Nephron progenitor cell (in vitro differentiated cells): ENCODE data around the gene PIK3R6.

ENCODE experiments used
- DNase-seq: peaks from one replicate; pipeline ENCODE4 v3.0.0; 2021
- H3K27ac Mint-ChIP-seq: 2 replicates; pipeline ENCODE4 v1.8.0; 2021; ENCODE audit warnings: mild to moderate bottlenecking, moderate library complexity, mixed read lengths
- H3K27me3 Mint-ChIP-seq: 2 replicates; pipeline ENCODE4 v1.8.0; 2021; ENCODE audit warnings: mild to moderate bottlenecking, low read depth, mixed read lengths; ENCODE audit not compliant: poor library complexity
- H3K36me3 Mint-ChIP-seq: 2 replicates; pipeline ENCODE4 v1.8.0; 2021; ENCODE audit warnings: low read depth, mixed read lengths
- H3K4me1 Mint-ChIP-seq: 2 replicates; pipeline ENCODE4 v1.8.0; 2021; ENCODE audit warnings: mixed read lengths
- H3K4me3 Mint-ChIP-seq: 2 replicates; pipeline ENCODE4 v1.8.0; 2021; ENCODE audit warnings: mild to moderate bottlenecking, moderate library complexity, mixed read lengths
- H3K9me3 Mint-ChIP-seq: 2 replicates; pipeline ENCODE4 v1.8.0; 2021; ENCODE audit warnings: mild to moderate bottlenecking, moderate library complexity, mixed read lengths
- TF ChIP-seq, protein P1 (sequence below): fragments of 200-600 bp; sonication (generic); IDR thresholded peaks from 2 replicates; pipeline ENCODE4 v1.5.0; 2021; ENCODE audit warnings: antibody characterized with exemption

PIK3R6 gene, protein sequence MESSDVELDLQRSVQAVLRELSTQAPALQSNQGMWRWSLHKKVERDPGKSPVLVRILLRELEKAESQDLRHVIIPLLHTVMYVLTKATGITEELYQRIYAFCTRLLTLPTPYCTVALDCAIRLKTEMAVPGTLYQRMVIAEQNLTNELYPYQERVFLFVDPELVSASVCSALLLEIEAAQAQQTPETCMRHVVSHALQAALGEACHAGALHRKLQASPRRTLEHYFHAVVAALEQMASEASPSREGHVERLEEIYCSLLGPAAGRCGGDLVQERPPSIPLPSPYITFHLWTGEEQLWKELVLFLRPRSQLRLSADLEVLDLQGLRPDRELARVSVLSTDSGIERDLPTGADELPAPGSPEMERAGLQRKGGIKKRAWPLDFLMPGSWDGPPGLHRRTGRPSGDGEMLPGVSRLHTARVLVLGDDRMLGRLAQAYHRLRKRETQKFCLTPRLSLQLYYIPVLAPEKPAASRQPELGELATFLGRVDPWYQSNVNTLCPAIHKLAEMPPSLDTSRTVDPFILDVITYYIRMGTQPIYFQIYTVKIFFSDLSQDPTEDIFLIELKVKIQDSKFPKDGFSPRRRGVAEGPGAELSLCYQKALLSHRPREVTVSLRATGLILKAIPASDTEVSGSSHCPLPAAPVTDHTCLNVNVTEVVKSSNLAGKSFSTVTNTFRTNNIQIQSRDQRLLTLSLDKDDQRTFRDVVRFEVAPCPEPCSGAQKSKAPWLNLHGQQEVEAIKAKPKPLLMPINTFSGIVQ

DNA sequence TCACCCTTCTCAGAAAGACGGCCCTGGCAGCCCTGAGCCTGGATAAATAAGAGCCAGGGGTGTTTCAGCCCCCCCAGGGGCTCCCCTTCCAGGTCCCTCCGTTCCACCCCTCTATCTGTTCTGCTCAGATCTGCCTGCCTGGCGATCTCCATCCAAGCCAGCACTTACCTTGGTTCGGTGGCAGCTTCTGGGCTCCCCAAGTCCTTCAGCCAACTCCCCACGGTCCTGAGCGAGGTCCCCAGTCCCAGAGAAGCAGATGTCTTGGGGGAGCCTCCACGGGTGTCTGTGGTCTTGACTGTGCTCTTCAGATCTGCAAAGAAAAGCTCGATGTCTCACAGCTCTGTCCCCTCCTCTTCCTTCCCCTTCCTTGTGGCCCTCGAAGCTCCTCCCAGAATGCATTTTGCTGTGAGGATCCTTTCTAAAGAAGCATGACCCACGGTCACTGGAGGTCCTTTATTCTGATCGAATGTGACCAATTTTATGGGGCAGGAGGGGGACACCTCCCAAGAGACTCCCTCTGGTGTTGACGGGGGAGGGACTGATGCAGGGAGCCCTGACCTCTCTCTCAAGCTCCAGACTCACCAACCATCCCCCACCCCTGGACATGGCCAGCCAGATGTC lies at the start of gene PIK3R6:
Gene PIK3R6, minus strand, starts transcription at position 314 of the 621 bp plus-strand sequence. CDS start 17,880 bp downstream, outside the sequence.
- no peak within 1 kb of the TSS for H3K4me3 Mint-ChIP-seq
- H3K27ac Mint-ChIP-seq: no peak within 1 kb of the TSS

DNA sequence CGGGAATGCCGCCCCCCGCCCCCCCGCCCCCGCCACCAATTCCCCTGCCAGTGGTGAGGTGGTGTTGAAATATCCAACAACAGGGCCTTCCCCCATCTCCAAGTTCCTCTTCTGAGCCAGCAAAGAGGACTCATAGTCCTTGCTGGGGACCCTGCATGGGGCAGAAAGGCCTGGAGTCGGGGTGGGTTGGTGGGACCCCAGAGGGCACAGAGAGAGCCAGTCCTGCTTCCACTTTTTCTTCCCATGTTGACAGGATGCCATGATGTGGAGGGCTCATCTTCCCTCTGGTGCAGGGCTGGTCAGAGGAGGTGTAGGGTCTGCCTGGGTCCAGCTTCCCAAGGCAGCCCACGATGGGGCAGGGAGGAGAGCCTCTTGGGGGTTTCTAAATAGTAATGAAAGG lies 49.0 kb upstream of the PIK3R6 start:
- no peaks in the 10 kb centered on the region for H3K36me3 Mint-ChIP-seq
- TF ChIP-seq, protein P1, sequence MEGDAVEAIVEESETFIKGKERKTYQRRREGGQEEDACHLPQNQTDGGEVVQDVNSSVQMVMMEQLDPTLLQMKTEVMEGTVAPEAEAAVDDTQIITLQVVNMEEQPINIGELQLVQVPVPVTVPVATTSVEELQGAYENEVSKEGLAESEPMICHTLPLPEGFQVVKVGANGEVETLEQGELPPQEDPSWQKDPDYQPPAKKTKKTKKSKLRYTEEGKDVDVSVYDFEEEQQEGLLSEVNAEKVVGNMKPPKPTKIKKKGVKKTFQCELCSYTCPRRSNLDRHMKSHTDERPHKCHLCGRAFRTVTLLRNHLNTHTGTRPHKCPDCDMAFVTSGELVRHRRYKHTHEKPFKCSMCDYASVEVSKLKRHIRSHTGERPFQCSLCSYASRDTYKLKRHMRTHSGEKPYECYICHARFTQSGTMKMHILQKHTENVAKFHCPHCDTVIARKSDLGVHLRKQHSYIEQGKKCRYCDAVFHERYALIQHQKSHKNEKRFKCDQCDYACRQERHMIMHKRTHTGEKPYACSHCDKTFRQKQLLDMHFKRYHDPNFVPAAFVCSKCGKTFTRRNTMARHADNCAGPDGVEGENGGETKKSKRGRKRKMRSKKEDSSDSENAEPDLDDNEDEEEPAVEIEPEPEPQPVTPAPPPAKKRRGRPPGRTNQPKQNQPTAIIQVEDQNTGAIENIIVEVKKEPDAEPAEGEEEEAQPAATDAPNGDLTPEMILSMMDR: no peak
- no peak for DNase-seq
- H3K4me3 Mint-ChIP-seq: no peak overlapping the region
- H3K27ac Mint-ChIP-seq: no peak overlapping the region
- H3K9me3 Mint-ChIP-seq: peaks cover 30% of the 10 kb centered on the region
- peaks cover 5% of the 10 kb centered on the region for H3K4me1 Mint-ChIP-seq
- H3K27me3 Mint-ChIP-seq: peaks cover 19% of the 10 kb centered on the region

More for the DNA sequence above, at the start of gene PIK3R6:
- TF ChIP-seq, protein P1: no peak
- peaks cover 21% of the 10 kb centered on the region for H3K4me1 Mint-ChIP-seq
- peaks cover 15% of the 10 kb centered on the region for H3K27me3 Mint-ChIP-seq
- no peaks in the 10 kb centered on the region for H3K36me3 Mint-ChIP-seq
- H3K9me3 Mint-ChIP-seq: peaks cover 3% of the 10 kb centered on the region
- no peak for DNase-seq

DNA sequence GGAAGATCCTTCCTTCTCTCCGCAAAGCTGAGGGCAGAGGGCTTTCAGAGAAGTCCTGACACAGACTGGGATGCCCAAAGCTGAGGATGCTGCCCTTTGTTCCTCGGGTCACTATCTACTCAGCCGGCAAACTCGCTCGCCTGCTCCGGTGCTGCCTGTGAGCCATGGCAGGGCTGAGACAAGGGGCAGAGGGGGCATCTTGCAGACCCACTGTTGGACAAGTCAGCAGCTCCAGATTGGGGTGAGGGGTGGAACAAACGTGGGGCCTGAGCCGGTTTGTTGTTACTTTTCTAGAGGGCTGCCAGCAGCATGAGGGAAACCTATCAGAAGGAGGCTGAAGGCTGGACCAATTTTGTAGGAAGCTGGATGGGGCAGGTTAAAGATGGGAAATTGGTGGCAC lies 47.1 kb upstream of the PIK3R6 start:
- TF ChIP-seq, protein P1: no peak
- no peak overlapping the region for H3K4me3 Mint-ChIP-seq
- DNase-seq: no peak

DNA sequence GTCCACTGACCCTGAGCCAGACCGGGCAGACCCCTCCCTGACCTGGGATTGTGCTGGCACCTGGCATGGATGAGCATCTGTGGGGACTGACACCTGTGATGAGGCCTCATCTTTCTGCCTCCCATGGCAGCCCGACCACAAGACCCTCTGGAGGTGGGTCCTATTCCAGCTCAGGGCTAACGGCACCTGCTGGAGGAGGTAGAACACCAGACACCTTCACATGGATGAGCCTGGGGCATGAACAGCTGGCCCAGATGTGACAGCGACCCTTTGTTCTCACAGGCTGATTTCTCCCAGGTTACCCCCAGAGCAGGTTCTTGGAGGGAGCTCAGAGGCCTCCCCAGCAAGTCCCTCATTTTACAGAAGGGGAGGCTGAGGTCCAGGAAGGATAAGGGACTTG lies 46.4 kb upstream of the PIK3R6 start:
- Mint-ChIP-seq H3K4me1 (peaks cover 5% of the 10 kb centered on the region), H3K27ac (no peak overlapping the region), H3K27me3 (peaks cover 28% of the 10 kb centered on the region), H3K36me3 (no peaks in the 10 kb centered on the region), H3K4me3 (no peak overlapping the region), H3K9me3 (peaks cover 23% of the 10 kb centered on the region)
- no peak for DNase-seq
- TF ChIP-seq, protein P1: no peak

More for the DNA sequence above, 47.1 kb upstream of the PIK3R6 start:
- H3K36me3 Mint-ChIP-seq: no peaks in the 10 kb centered on the region
- H3K27ac Mint-ChIP-seq: no peak overlapping the region
- H3K9me3 Mint-ChIP-seq: peaks cover 29% of the 10 kb centered on the region
- H3K27me3 Mint-ChIP-seq: peaks cover 24% of the 10 kb centered on the region
- H3K4me1 Mint-ChIP-seq: peaks cover 5% of the 10 kb centered on the region

DNA sequence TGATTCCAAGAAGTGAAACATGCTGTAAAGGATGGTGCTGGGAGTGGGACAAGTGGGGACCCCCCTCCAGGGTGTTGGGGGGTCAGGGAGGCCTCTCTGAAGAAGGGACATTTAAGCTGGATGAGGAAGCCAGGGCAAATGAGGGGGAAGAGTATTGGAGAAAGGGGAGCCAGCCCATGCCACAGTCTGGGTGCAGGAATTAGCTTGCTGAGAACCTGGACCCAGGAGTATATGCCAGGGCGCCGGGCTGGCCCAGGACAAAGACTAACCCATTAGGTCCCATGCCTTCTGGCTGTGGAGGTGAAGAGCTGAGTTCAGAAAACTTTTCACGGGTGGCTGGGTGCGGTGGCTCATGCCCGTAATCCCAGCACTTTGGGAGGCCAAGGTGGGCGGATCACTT lies 45.6 kb upstream of the PIK3R6 start:
- TF ChIP-seq, protein P1: no peak
- Mint-ChIP-seq H3K4me3 (no peak overlapping the region), H3K27me3 (peaks cover 32% of the 10 kb centered on the region), H3K27ac (no peak overlapping the region), H3K36me3 (no peaks in the 10 kb centered on the region), H3K9me3 (peaks cover 15% of the 10 kb centered on the region), H3K4me1 (peaks cover 5% of the 10 kb centered on the region)
- no peak for DNase-seq
